ENCODE measurements around the gene STK25. TPM values are rescaled to one million over a fixed set of nuclear protein-coding genes. Genes with fewer than 3 reads are reported as not detected.

The STK25 gene
- total RNA-seq, 1 experiment from 2014 or later = 171 TPM

DNA sequence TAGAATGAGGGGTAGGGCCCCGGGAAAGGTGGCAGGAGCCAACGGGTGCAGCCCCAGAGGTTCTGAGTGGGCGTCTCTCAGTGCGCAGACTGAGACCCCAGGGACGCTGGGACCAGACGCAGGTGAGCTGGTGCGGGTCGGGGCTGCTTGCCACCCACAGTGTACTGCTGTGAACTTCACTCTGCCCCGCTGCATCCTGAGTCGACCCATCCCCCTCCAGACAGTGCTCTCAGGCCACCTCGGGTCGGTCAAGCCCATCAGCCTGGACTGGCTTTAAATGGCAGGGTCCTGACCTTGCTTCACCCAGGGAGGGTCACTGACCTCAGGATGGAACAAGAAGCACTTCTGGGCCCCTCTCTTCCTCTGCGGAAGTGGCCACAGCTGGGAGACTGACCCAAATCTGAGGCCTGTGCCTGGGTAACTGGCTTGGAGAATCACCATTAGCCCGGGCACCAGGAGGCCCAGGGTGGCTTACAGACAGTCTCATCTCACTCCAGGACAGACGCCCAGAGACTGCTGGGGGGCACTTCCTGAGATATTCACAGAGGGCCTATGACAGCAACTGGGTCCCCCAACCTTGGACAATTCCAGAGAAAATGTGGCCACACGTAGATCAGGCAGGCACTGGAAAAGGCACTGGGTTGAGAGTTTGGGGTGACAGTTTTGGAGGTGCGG is 26.5 kb upstream of the STK25 start:
- ChIA-PET CTCF (no interaction called here), POLR2A (ENCODE audit: low non-redundant PET) (no interaction called here)
- no peak for DNase-seq (ENCODE audit: low spot score)
- H3K36me3 ChIP-seq (ENCODE audit: insufficient read depth, low read length, poor library complexity, severe bottlenecking) = no peaks in the 10 kb centered on the region
- H3K9me3 ChIP-seq (ENCODE audit: low read depth, low read length, poor library complexity, severe bottlenecking) = no peaks in the 10 kb centered on the region
- no peak overlapping the region for H3K27ac ChIP-seq (ENCODE audit: low read depth, low read length, poor library complexity, severe bottlenecking)
- no peak overlapping the region for H3K4me3 ChIP-seq (ENCODE audit: low read depth, low read length, poor library complexity, severe bottlenecking)
- H3K4me1 ChIP-seq (ENCODE audit: insufficient read depth, low read length, poor library complexity, severe bottlenecking) = no peaks in the 10 kb centered on the region
- BruUV-seq (replicated peaks) = no TSS peak
- H3K27me3 ChIP-seq (replicated peaks; ENCODE audit: insufficient read depth, low read depth, low read length, poor library complexity) = no peaks in the 10 kb centered on the region
- TF ChIP-seq, protein P1, sequence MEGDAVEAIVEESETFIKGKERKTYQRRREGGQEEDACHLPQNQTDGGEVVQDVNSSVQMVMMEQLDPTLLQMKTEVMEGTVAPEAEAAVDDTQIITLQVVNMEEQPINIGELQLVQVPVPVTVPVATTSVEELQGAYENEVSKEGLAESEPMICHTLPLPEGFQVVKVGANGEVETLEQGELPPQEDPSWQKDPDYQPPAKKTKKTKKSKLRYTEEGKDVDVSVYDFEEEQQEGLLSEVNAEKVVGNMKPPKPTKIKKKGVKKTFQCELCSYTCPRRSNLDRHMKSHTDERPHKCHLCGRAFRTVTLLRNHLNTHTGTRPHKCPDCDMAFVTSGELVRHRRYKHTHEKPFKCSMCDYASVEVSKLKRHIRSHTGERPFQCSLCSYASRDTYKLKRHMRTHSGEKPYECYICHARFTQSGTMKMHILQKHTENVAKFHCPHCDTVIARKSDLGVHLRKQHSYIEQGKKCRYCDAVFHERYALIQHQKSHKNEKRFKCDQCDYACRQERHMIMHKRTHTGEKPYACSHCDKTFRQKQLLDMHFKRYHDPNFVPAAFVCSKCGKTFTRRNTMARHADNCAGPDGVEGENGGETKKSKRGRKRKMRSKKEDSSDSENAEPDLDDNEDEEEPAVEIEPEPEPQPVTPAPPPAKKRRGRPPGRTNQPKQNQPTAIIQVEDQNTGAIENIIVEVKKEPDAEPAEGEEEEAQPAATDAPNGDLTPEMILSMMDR (conservative IDR thresholded peaks at IDR 0.05; ENCODE audit: low read depth, low read length) = no peak
- no peak for TF ChIP-seq EZH2 (IDR thresholded peaks at IDR 0.05; ENCODE audit: borderline replicate concordance, low read depth, low read length, poor library complexity, severe bottlenecking)
- intact Hi-C loops (cut with micrococcal nuclease; ENCODE audit: unreplicated experiment) = no loop called here

DNA sequence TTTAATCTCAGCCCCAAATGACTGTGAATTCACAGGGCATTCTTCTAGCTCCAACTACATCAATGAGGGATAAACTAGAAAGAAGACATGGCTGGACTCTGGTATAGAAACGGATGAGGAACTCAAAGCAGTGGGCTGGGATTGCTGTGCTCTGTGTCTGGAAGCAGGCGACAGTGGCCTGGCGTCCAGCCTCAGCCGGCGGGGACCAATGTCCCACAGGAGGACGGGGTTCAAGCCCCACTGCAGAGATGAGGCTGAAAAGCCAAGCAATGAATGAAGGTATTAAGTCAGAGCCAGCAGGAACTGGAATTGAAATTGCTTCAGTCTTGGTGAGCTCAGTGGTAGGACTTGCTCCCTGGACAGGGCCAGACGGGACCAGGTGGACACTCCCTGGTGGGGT is 25.9 kb upstream of the STK25 start:
- no peak for DNase-seq (ENCODE audit: low spot score)
- CTCF ChIA-PET = no interaction called here

DNA sequence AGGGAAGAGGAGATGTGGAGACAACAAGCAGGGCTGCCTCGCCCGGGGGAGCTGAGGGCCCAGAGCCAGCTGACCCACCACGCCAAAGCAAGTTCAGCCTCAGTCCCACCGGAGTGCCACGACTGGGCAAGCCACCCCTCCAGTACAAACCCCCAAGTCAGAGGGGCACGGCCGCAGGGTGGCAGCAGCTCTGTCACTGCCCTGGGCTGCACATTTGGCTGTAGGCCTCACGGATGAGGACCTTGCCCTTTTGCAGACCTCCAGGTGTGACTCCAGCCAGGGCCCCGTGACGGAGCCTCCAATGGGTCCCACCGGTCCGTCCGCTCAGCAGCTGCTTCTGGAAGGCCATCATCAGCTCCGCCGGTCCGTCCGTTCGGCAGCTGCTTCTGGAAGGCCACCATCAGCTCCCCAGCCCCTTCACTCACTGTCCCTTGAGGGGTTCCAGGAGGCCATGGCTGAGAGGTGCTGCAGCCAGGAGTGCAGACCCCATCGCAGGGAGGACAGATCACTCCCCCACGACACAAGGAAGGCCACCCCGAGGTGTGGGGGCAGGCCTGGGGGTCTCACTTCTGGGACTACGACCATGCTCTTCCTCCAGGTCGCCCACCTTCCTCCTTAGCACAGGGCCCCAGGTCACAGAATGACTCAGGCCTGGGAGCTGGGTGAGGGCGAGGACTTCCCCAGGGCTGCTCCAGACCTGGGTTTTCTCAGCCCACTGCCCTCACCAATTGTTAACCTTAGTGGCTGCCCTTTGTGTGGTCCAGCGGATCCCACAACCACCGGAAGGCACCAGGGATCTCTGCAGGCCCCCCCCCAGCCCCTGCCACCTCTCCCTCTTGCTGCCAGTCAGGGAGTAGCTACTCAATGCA is 24.6 kb upstream of the STK25 start:
- Histone ChIP-seq H3K4me1 (ENCODE audit: insufficient read depth, low read length, poor library complexity, severe bottlenecking) (no peaks in the 10 kb centered on the region), H3K4me3 (ENCODE audit: low read depth, low read length, poor library complexity, severe bottlenecking) (no peak overlapping the region), H3K36me3 (ENCODE audit: insufficient read depth, low read length, poor library complexity, severe bottlenecking) (no peaks in the 10 kb centered on the region), H3K27me3 (replicated peaks; ENCODE audit: insufficient read depth, low read depth, low read length, poor library complexity) (no peaks in the 10 kb centered on the region), H3K27ac (ENCODE audit: low read depth, low read length, poor library complexity, severe bottlenecking) (no peak overlapping the region), H3K9me3 (ENCODE audit: low read depth, low read length, poor library complexity, severe bottlenecking) (no peaks in the 10 kb centered on the region)
- DNase-seq (ENCODE audit: low spot score) = no peak
- intact Hi-C loops (cut with micrococcal nuclease; ENCODE audit: unreplicated experiment) = no loop called here
- TF ChIP-seq EZH2 (IDR thresholded peaks at IDR 0.05; ENCODE audit: borderline replicate concordance, low read depth, low read length, poor library complexity, severe bottlenecking) = no peak
- TF ChIP-seq, protein P1 (conservative IDR thresholded peaks at IDR 0.05; ENCODE audit: low read depth, low read length) = no peak
- no TSS peak for BruUV-seq (replicated peaks)
- ChIA-PET CTCF (no interaction called here), POLR2A (ENCODE audit: low non-redundant PET) (no interaction called here)

More for the DNA sequence above, 25.9 kb upstream of the STK25 start:
- POLR2A ChIA-PET (ENCODE audit: low non-redundant PET) = no interaction called here
- no TSS peak for BruUV-seq (replicated peaks)
- H3K27me3 ChIP-seq (replicated peaks; ENCODE audit: insufficient read depth, low read depth, low read length, poor library complexity) = no peaks in the 10 kb centered on the region
- H3K4me3 ChIP-seq (ENCODE audit: low read depth, low read length, poor library complexity, severe bottlenecking) = no peak overlapping the region
- H3K27ac ChIP-seq (ENCODE audit: low read depth, low read length, poor library complexity, severe bottlenecking) = no peak overlapping the region
- H3K9me3 ChIP-seq (ENCODE audit: low read depth, low read length, poor library complexity, severe bottlenecking) = no peaks in the 10 kb centered on the region
- no peaks in the 10 kb centered on the region for H3K4me1 ChIP-seq (ENCODE audit: insufficient read depth, low read length, poor library complexity, severe bottlenecking)
- TF ChIP-seq, protein P1 (conservative IDR thresholded peaks at IDR 0.05; ENCODE audit: low read depth, low read length) = no peak
- TF ChIP-seq EZH2 (IDR thresholded peaks at IDR 0.05; ENCODE audit: borderline replicate concordance, low read depth, low read length, poor library complexity, severe bottlenecking) = no peak
- intact Hi-C loops (cut with micrococcal nuclease; ENCODE audit: unreplicated experiment) = no loop called here
- H3K36me3 ChIP-seq (ENCODE audit: insufficient read depth, low read length, poor library complexity, severe bottlenecking) = no peaks in the 10 kb centered on the region

Data from A673 (cell line).